ENCODE data around the gene ATXN7L3.

Gene ATXN7L3

GRCh38 chr17:44216173-44216572, 16.5 kb upstream of the ATXN7L3 start:
- DNase-seq (ENCODE audit: extremely low read depth, insufficient read length), result no peak
- Histone ChIP-seq H3K4me3 (replicated peaks; ENCODE audit: low read depth, low read length) (peak overlapping the region; percentile 92), H3K36me3 (ENCODE audit: control insufficient read depth, insufficient read depth, low read length) (peaks cover 41% of the 10 kb centered on the region), H3K27me3 (replicated peaks; ENCODE audit: control insufficient read depth, insufficient read depth, low read length) (no peaks in the 10 kb centered on the region)
- TF ChIP-seq CTCF (IDR thresholded peaks at IDR 0.05; ENCODE audit: insufficient read depth, low read length, poor library complexity, severe bottlenecking), result no peak

- no peak for DNase-seq (ENCODE audit: extremely low read depth, insufficient read length)
- no peak for TF ChIP-seq CTCF (IDR thresholded peaks at IDR 0.05; ENCODE audit: insufficient read depth, low read length, poor library complexity, severe bottlenecking)
- Histone ChIP-seq H3K4me3 (replicated peaks; ENCODE audit: low read depth, low read length) (no peak overlapping the region), H3K36me3 (ENCODE audit: control insufficient read depth, insufficient read depth, low read length) (peaks cover 45% of the 10 kb centered on the region), H3K27me3 (replicated peaks; ENCODE audit: control insufficient read depth, insufficient read depth, low read length) (no peaks in the 10 kb centered on the region)
Observed at GRCh38 chr17:44214896-44215295, 15.2 kb upstream of the ATXN7L3 start.

- Histone ChIP-seq H3K4me3 (replicated peaks; ENCODE audit: low read depth, low read length) (no peak overlapping the region), H3K27me3 (replicated peaks; ENCODE audit: control insufficient read depth, insufficient read depth, low read length) (no peaks in the 10 kb centered on the region), H3K36me3 (ENCODE audit: control insufficient read depth, insufficient read depth, low read length) (peaks cover 49% of the 10 kb centered on the region)
- no peak for DNase-seq (ENCODE audit: extremely low read depth, insufficient read length)
- no peak for TF ChIP-seq CTCF (IDR thresholded peaks at IDR 0.05; ENCODE audit: insufficient read depth, low read length, poor library complexity, severe bottlenecking)
Observed at GRCh38 chr17:44214230-44214494, 14.5 kb upstream of the ATXN7L3 start.

- Histone ChIP-seq H3K27me3 (replicated peaks; ENCODE audit: control insufficient read depth, insufficient read depth, low read length) (no peaks in the 10 kb centered on the region), H3K36me3 (ENCODE audit: control insufficient read depth, insufficient read depth, low read length) (peaks cover 52% of the 10 kb centered on the region), H3K4me3 (replicated peaks; ENCODE audit: low read depth, low read length) (no peak overlapping the region)
- DNase-seq (ENCODE audit: extremely low read depth, insufficient read length), result no peak
- no peak for TF ChIP-seq CTCF (IDR thresholded peaks at IDR 0.05; ENCODE audit: insufficient read depth, low read length, poor library complexity, severe bottlenecking)
Observed at GRCh38 chr17:44213403-44214229, 13.9 kb upstream of the ATXN7L3 start.

- peaks cover 58% of the 10 kb centered on the region for H3K36me3 ChIP-seq (ENCODE audit: control insufficient read depth, insufficient read depth, low read length)
- no peaks in the 10 kb centered on the region for H3K27me3 ChIP-seq (replicated peaks; ENCODE audit: control insufficient read depth, insufficient read depth, low read length)
- no peak for TF ChIP-seq CTCF (IDR thresholded peaks at IDR 0.05; ENCODE audit: insufficient read depth, low read length, poor library complexity, severe bottlenecking)
- DNase-seq (ENCODE audit: extremely low read depth, insufficient read length), result no peak
- no peak overlapping the region for H3K4me3 ChIP-seq (replicated peaks; ENCODE audit: low read depth, low read length)
Observed at GRCh38 chr17:44212507-44213402, 13.1 kb upstream of the ATXN7L3 start.
